MCF 10A (cell line): ENCODE data around the gene PITPNM3. TPM values are rescaled to one million over a fixed set of nuclear protein-coding genes. Genes with fewer than 3 reads are reported as not detected.

Experiments used
- BruUV-seq: library from RNA; stranded (reverse); fragments of 400-500 nt; replicated peaks from 2 replicates; lab custom pipeline; 2021; lab: Mats Ljungman, UMichigan
- CTCF ChIA-PET: fragments of 300-600 bp; sonication (Branson Sonifier 250); formaldehyde crosslinking; extraction: SDS; loops from one replicate; lab custom pipeline; 2021; ENCODE audit warnings: antibody characterized with exemption, inconsistent platforms; lab: Yijun Ruan, JAX
- POLR2A ChIA-PET: fragments of 300-600, 350-650 bp; sonication (Branson Sonifier 250); formaldehyde crosslinking; extraction: SDS; loops from one replicate; lab custom pipeline; 2020; ENCODE audit warnings: antibody characterized with exemption, inconsistent platforms; lab: Yijun Ruan, JAX
- DNase-seq: peaks from one replicate; pipeline ENCODE4 v3.0.0-alpha.2; 2018; ENCODE audit not compliant: unreplicated experiment
- H3K27ac Mint-ChIP-seq: one replicate; pipeline ENCODE4 v1.8.0; 2022; ENCODE audit warnings: mild to moderate bottlenecking, low read depth, mixed read lengths; ENCODE audit not compliant: unreplicated experiment
- H3K27me3 Mint-ChIP-seq: one replicate; pipeline ENCODE4 v1.8.0; 2022; ENCODE audit warnings: mixed read lengths; ENCODE audit not compliant: insufficient read depth, unreplicated experiment
- H3K36me3 Mint-ChIP-seq: one replicate; pipeline ENCODE4 v1.8.0; 2022; ENCODE audit warnings: mild to moderate bottlenecking, moderate library complexity, mixed read lengths; ENCODE audit not compliant: insufficient read depth, unreplicated experiment
- H3K4me1 Mint-ChIP-seq: one replicate; pipeline ENCODE4 v1.8.0; 2022; ENCODE audit warnings: mixed read lengths; ENCODE audit not compliant: insufficient read depth, unreplicated experiment
- H3K4me3 Mint-ChIP-seq: one replicate; pipeline ENCODE4 v1.8.0; 2022; ENCODE audit warnings: mild to moderate bottlenecking, moderate library complexity, mixed read lengths; ENCODE audit not compliant: unreplicated experiment
- H3K9me3 Mint-ChIP-seq: one replicate; pipeline ENCODE4 v1.8.0; 2022; ENCODE audit warnings: mixed read lengths; ENCODE audit not compliant: unreplicated experiment
- CTCF ChIP-seq: fragments of 200-600 bp; IDR thresholded peaks from one replicate; pipeline ENCODE4 v1.8.0; 2022; ENCODE audit warnings: antibody characterized with exemption, mild to moderate bottlenecking; ENCODE audit not compliant: unreplicated experiment
- intact Hi-C: fragments of 100-400 bp; cut with micrococcal nuclease; formaldehyde crosslinking; loops from 2 replicates; pipeline ENCODE4 v1.14.1; 2022
- total RNA-seq: library from RNA; stranded (reverse); gene quantifications from 2 replicates; pipeline ENCODE4 v1.2.3, GENCODE V29; 2022

The PITPNM3 gene
- total RNA-seq, 1 experiment from 2014 or later, result 22.8 TPM

DNA sequence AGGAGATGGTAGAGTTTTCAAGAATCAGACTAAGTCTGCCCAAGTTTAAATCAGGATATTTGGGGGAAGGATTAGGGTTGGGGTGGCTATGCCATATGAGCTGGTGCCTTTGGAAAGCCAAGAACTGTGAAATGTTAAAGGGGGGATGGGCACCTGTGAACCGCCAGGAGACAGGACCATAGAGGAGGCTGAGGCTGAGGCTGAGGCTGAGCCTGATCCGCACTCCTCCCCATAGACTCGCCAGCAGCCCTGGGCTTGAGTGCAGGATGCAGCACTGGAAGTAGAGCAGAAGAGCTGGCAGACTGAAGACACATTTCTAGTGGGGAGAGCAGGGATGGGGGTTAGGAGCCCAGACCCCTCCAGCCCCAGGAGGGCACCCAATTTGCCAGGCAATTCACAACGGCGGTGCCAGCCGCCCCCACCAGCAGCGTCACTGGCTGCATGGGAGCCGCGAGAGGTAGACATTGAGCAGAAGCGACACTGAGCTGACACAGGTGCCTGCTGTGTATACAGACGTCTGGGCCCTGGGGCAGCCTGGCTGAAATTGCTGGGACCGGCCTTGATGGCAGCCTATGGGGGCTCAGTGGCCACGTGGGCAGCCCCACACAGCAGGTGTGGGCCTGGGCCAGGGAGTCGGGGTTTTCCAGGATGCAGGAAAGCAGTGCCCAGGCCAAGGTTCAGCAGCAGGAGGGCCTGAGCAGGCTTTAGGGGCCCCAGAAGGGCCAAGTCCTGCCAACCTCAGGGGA, 102.9 kb downstream of the PITPNM3 start:
- no peak overlapping the region for H3K4me3 Mint-ChIP-seq
- POLR2A ChIA-PET, result no interaction called here
- H3K36me3 Mint-ChIP-seq, result peaks cover 15% of the 10 kb centered on the region
- H3K4me1 Mint-ChIP-seq, result peaks cover 16% of the 10 kb centered on the region
- intact Hi-C loops, result no loop called here
- no TSS peak for BruUV-seq
- no peak overlapping the region for H3K27ac Mint-ChIP-seq
- TF ChIP-seq CTCF, result no peak
- DNase-seq, result no peak
- no peaks in the 10 kb centered on the region for H3K27me3 Mint-ChIP-seq
- H3K9me3 Mint-ChIP-seq, result no peaks in the 10 kb centered on the region
- CTCF ChIA-PET, result interaction anchor here (0.5 kb wide), 1 partner anchor 206 kb away, joined by 3 read pairs; no protein-coding TSS in a partner anchor

GRCh38 chr17:6452471-6453266, 103.7 kb downstream of the PITPNM3 start:
- Mint-ChIP-seq H3K27me3 (no peaks in the 10 kb centered on the region), H3K4me1 (peaks cover 15% of the 10 kb centered on the region), H3K27ac (no peak overlapping the region), H3K4me3 (no peak overlapping the region), H3K36me3 (peaks cover 15% of the 10 kb centered on the region), H3K9me3 (no peaks in the 10 kb centered on the region)
- no TSS peak for BruUV-seq
- ChIA-PET CTCF (interaction anchor here (0.5 to 0.6 kb wide), 2 partner anchors 207 to 281 kb away, joined by 3 read pairs; no protein-coding TSS in a partner anchor), POLR2A (no interaction called here)
- intact Hi-C loops, result no loop called here
- DNase-seq, result no peak
- no peak for TF ChIP-seq CTCF

DNA sequence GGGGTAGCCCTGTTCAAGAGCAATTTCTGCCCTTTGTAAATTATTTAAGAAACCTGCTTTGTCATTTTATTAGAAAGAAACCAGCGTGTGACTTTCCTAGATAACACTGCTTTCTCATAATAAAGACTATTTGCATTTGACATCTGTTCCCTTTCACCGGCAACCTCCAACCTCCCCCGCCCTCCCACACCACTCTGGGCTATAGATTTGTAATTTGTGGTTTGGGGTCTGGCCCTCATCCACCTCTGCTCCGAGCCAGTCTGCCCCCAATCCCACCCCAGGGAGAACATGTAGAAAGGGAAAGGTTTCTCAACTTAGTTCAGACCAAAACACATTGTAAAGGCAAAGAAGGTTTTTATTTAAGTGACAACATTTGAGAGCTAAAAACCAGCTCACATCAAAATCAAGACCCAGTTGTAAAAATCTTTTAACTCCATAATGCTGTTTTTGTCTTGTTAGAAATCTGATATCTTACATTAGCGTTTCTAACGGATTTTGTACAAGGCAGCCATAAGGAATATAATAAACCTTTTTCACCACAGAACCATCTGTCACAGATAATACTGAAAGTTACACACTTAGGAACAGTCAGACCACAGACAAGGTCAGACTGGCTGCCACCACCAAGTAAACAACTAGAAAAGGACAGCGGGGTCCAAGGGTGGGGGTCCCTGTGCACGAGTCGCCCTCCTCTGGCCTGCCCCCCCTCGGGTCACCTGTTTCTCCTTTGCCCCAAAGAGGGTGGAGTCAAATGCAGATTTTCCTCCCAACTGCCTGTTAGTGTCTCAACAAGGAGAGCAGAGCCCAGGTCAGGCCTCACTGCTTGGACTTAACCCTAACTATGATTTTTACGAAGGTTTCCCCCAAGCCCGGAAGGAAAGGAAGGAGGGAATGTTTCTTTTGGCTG, 105.2 kb downstream of the PITPNM3 start:
- Mint-ChIP-seq H3K9me3 (no peaks in the 10 kb centered on the region), H3K27me3 (no peaks in the 10 kb centered on the region), H3K4me1 (no peaks in the 10 kb centered on the region), H3K36me3 (peaks cover 10% of the 10 kb centered on the region), H3K27ac (no peak overlapping the region), H3K4me3 (no peak overlapping the region)
- TF ChIP-seq CTCF, result no peak
- POLR2A ChIA-PET, result no interaction called here
- CTCF ChIA-PET, result interaction anchor here (0.6 kb wide), 1 partner anchor 11 kb away, joined by 3 read pairs; no protein-coding TSS in a partner anchor
- no TSS peak for BruUV-seq
- intact Hi-C loops, result no loop called here
- no peak for DNase-seq
